HEK293 (cell line): ENCODE measurements around the gene CSTPP1.

Experiments
- CTCF ChIP-seq: fragments of 450-650 bp; formaldehyde crosslinking; IDR thresholded peaks from 2 replicates; pipeline ENCODE4 v1.5.1; 2016; ENCODE audit warnings: missing biosample characterization, missing genetic modification characterization
- MEIS1 ChIP-seq: sonication (generic); formaldehyde crosslinking; IDR thresholded peaks from 2 replicates; pipeline ENCODE4 v1.8.1; 2022; ENCODE audit warnings: missing genetic modification reagents, mild to moderate bottlenecking, borderline replicate concordance
- YY1 ChIP-seq: fragments of 450-650 bp; formaldehyde crosslinking; IDR thresholded peaks from 2 replicates; pipeline ENCODE4 v1.5.1; 2018; ENCODE audit warnings: missing biosample characterization, missing genetic modification characterization
- ZNF175 ChIP-seq: fragments of 450-650 bp; formaldehyde crosslinking; IDR thresholded peaks from 2 replicates; pipeline ENCODE4 v1.5.1; 2016; ENCODE audit warnings: missing biosample characterization, missing genetic modification characterization

DNA sequence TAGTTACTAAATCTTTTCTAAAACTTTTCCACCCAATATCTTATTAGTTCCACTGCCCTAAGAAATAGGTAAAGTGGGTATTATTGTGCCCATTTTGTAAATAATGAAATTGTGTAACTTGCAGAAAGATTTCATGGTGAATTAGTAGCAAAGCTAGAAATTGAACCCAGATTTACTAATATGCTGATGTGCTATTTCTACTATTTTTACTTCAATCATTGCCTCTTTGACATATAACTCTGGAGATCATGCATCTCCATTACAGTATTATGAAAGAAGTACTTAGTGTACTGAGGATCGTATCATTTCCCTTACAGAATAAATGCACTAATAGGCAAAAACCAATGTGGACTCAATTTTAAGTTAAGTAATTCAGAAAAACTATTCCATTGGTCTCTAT, 119.0 kb downstream of the CSTPP1 start:
- no peak for TF ChIP-seq CTCF
- TF ChIP-seq YY1 (tag by site-specific recombination): no peak
- no peak for TF ChIP-seq ZNF175
- no peak for TF ChIP-seq MEIS1
